Pancreas (tissue), 10 donors: ENCODE results near the gene PWWP2B. TPM values are rescaled to one million over a fixed set of nuclear protein-coding genes. Genes with fewer than 3 reads are reported as not detected.

Source experiments
- ATAC-seq, 4 donors: fragments of 200-7000 bp; cut with Tn5 transposase; one replicate each; pipeline versions ENCODE4 v1.8.0 to v1.9.1; 2020; ENCODE audit warnings: mild to moderate bottlenecking in 4 of 4, moderate library complexity in 4 of 4
- DNase-seq, 6 donors: peaks; one replicate each; pipeline ENCODE4 v3.0.0-alpha.2; 2020
- FAIRE-seq: peaks from 2 replicates; lab custom pipeline; 2012; peaks lifted over from hg19 to GRCh38; lab: Jason Lieb, UNC
- H3K27ac ChIP-seq, 4 donors: fragments of 200-600 bp; sonication (generic); 1 replicate in 3 of 4; 2 replicates in 1 of 4; pipeline versions ENCODE4 v1.5.0 to v1.8.0; 2020
- H3K27me3 ChIP-seq, 4 donors: fragments of 200-600 bp; one replicate each; pipeline ENCODE4 v1.8.0; 2021
- H3K36me3 ChIP-seq, 3 donors: fragments of 200-600 bp; sonication (generic) in 1 of 3; one replicate each; pipeline versions ENCODE4 v1.5.0 to v1.8.0; 2020 to 2021
- H3K4me1 ChIP-seq, 3 donors: fragments of 200-600 bp; one replicate each; pipeline ENCODE4 v1.8.0; 2021
- H3K4me3 ChIP-seq, 4 donors: fragments of 200-600 bp; sonication (generic) in 2 of 4; one replicate each; pipeline versions ENCODE4 v1.5.0 to v1.8.0; 2020 to 2021
- H3K9me3 ChIP-seq, 4 donors: fragments of 200-600 bp; one replicate each; pipeline ENCODE4 v1.8.0; 2021
- CTCF ChIP-seq, 4 donors: fragments of 200-600 bp; sonication (generic) in 3 of 4; IDR thresholded peaks; one replicate each; pipeline versions ENCODE4 v1.5.0 to v1.8.0; 2021; ENCODE audit warnings: antibody characterized with exemption in 4 of 4
- WGBS, 2 donors: extraction: QIAGEN DNeasy Blood & Tissue Kit; methylation state at CpG; one replicate each; pipeline ENCODE4 v1.1.7; 2013; 5-methylcytosine and 5-hydroxymethylcytosine counted together
- intact Hi-C, 3 donors: fragments of 100-400 bp; cut with DNase I; formaldehyde crosslinking; loops; one replicate each; pipeline versions ENCODE4 v1.11.1 to v1.14.2; 2022
- polyA plus RNA-seq, 2 donors: library from polyadenylated mRNA; stranded (reverse); fragments of 200-250 nt; gene quantifications; one replicate each; pipeline ENCODE4 v1.2.3, GENCODE V29; 2013
- total RNA-seq, 6 donors: library from RNA; stranded (reverse); fragmentation: NEBNext Ultra II Directional in 4 of 6; extraction: Animal tissue kit (Norgen Biotek cat#: 25700) in 4 of 6; gene quantifications; one replicate each; pipeline versions ENCODE4 v1.2.1 to v1.2.4, GENCODE V29; 2021 to 2023
- donor health status: healthy with polysubstance abuse.
- donor health status: DM: no; HTN: no; CAD: no; lungs with moderate emphysema.
- donor health status: DM: no; HTN: no; CAD: no.
- donor health status: control.
- donor health status: control.
- donor health status: Bipolar disorder and iron deficiency.
- donor health status: DM: yes; HTN: yes; CAD: no.
- donor health status: DM: no; HTN: no; CAD: no.
- donor health status: DM: no; HTN: no; CAD: no.
- donor health status: DM: yes; HTN: yes; CAD: no.

The PWWP2B gene
- total and polyA plus RNA-seq, 8 donors: 17.8 to 44.1 (median 25.2) TPM

GRCh38 chr10:132416566-132417256, 19.7 kb downstream of the PWWP2B start:
- peak in 2 of 6 donors; percentile 52 to 81 for DNase-seq
- intact Hi-C loops: no loop called here
- Histone ChIP-seq H3K27ac (peak overlapping the region; percentile 87 to 98 (median 92)), H3K36me3 (no peaks in the 10 kb centered on the region), H3K4me3 (no peak overlapping the region), H3K9me3 (no peaks in the 10 kb centered on the region), H3K4me1 (peaks cover 72 to 77% (median 72%) of the 10 kb centered on the region in 3 donors), H3K27me3 (no peaks in the 10 kb centered on the region)
- FAIRE-seq: no peak
- no peak for ATAC-seq
- TF ChIP-seq CTCF (IDR thresholded peaks at IDR 0.05): no peak
- 70% methylated on average over 32 of the region's 32 CpGs for WGBS, 2 donors

GRCh38 chr10:132417257-132417910, 20.4 kb downstream of the PWWP2B start:
- no peak for TF ChIP-seq CTCF (IDR thresholded peaks at IDR 0.05)
- H3K27ac ChIP-seq: peak overlapping the region; percentile 87 to 98 (median 92)
- peak in 5 of 6 donors; percentile 46 to 86 (median 67) for DNase-seq
- H3K27me3 ChIP-seq: no peaks in the 10 kb centered on the region
- no peaks in the 10 kb centered on the region for H3K9me3 ChIP-seq
- FAIRE-seq: no peak
- peaks cover 72 to 77% (median 72%) of the 10 kb centered on the region in 3 donors for H3K4me1 ChIP-seq
- ATAC-seq: no peak
- H3K36me3 ChIP-seq: no peaks in the 10 kb centered on the region
- H3K4me3 ChIP-seq: no peak overlapping the region
- intact Hi-C loops: no loop called here
- WGBS, 2 donors: 43 to 51% methylated on average over 21 to 26 of the region's 26 CpGs

GRCh38 chr10:132417957-132418441, 21.0 kb downstream of the PWWP2B start:
- H3K9me3 ChIP-seq: no peaks in the 10 kb centered on the region
- TF ChIP-seq CTCF (IDR thresholded peaks at IDR 0.05): no peak
- DNase-seq (peak in 3 of 6 donors; percentile 37 to 74 (median 56)), FAIRE-seq (no peak), ATAC-seq (peak in 1 of 4 donors; percentile 1)
- no peaks in the 10 kb centered on the region for H3K36me3 ChIP-seq
- peak overlapping the region; percentile 87 to 98 (median 92) for H3K27ac ChIP-seq
- WGBS, 2 donors: 58 to 61% methylated on average over 17 to 20 of the region's 20 CpGs
- intact Hi-C loops: no loop called here
- no peak overlapping the region for H3K4me3 ChIP-seq
- H3K4me1 ChIP-seq: peaks cover 66 to 73% (median 66%) of the 10 kb centered on the region in 3 donors
- no peaks in the 10 kb centered on the region for H3K27me3 ChIP-seq

GRCh38 chr10:132418527-132419416, 21.8 kb downstream of the PWWP2B start:
- FAIRE-seq (no peak), DNase-seq (peak; percentile 81 to 94 (median 90)), ATAC-seq (peak; percentile 57 to 71 (median 61))
- TF ChIP-seq CTCF (IDR thresholded peaks at IDR 0.05): no peak
- Histone ChIP-seq H3K4me3 (no peak overlapping the region), H3K4me1 (peaks cover 58 to 65% (median 59%) of the 10 kb centered on the region in 3 donors), H3K9me3 (no peaks in the 10 kb centered on the region), H3K36me3 (no peaks in the 10 kb centered on the region), H3K27ac (peak overlapping the region; percentile 87 to 98 (median 92)), H3K27me3 (no peaks in the 10 kb centered on the region)
- WGBS, 2 donors: 15 to 25% methylated on average over 18 of the region's 18 CpGs
- intact Hi-C loops: no loop called here
